Measurements from ENCODE around the gene COL8A2. TPM values are rescaled to one million over a fixed set of nuclear protein-coding genes. Genes with fewer than 3 reads are reported as not detected.

The COL8A2 gene
- total RNA-seq, 1 donor, result 1.9 TPM

DNA sequence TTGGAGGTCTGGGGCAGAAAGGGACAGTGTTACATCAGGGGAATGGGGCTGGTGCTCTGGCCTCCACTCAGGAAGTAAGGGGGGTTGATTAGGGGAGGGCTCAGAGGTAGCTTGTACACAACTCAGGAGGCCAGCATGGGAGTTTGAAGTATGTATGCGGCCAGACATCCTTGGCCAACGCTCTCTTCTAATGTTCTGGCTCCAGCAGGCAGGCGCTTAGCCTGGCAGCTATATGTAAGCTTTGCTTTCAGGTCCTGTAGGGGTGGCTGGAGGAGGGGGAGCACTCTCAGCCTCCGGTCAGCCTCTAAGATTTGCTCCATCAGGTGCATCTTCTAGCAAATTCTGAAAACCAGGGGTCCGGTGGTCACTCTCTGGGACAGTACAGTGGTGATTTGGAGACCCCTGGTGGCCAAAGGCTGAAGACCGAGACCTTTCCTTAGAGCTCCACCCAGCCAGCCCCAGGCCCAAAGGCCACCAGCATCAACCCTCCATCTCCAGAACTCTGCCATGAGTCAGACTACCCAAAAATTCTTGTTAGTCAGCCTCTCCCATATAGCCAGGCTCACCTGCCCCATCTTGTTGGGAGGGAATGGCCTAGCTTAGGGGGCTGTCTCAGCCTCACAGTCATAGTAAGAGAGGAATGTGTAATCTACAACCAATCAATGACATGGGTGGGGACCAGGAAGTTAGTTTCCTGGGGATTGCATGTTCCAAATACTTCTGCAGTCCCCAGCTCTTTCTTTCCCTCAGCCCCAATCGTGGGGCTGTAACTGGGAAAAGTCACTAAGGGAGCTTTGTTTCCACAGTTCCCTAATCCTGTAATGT is 9.7 kb upstream of the COL8A2 start:
- no peaks in the 10 kb centered on the region for H3K27me3 ChIP-seq (ENCODE audit: insufficient read depth, low read length)
- H3K4me3 ChIP-seq (ENCODE audit: low read length), result no peak overlapping the region
- H3K9me3 ChIP-seq (ENCODE audit: low read depth, low read length), result no peaks in the 10 kb centered on the region
- peaks cover 8% of the 10 kb centered on the region for H3K4me1 ChIP-seq (ENCODE audit: insufficient read depth, low read length)

DNA sequence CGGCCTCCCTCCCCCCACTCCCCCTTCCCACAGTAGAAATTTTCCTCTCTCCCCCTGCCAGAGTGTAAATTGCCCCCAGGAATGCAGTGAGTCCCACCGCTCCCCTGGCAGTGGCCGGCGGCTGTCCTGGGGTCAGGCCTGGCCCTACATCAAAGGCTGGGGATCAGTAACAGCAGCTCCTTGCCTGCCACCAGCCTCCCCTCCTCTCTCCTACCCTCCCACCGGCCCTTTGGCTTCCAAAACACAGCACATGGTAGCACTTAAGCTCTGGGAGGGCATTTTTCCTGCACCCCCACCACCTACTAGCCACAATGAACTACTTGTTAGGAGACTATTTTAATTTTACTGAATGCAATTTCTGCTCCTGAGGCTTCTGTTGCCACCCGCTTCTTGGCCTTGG is 9.0 kb upstream of the COL8A2 start:
- no peak overlapping the region for H3K4me3 ChIP-seq (ENCODE audit: low read length)
- H3K9me3 ChIP-seq (ENCODE audit: low read depth, low read length), result no peaks in the 10 kb centered on the region
- H3K4me1 ChIP-seq (ENCODE audit: insufficient read depth, low read length), result peaks cover 8% of the 10 kb centered on the region
- H3K27me3 ChIP-seq (ENCODE audit: insufficient read depth, low read length), result no peaks in the 10 kb centered on the region

DNA sequence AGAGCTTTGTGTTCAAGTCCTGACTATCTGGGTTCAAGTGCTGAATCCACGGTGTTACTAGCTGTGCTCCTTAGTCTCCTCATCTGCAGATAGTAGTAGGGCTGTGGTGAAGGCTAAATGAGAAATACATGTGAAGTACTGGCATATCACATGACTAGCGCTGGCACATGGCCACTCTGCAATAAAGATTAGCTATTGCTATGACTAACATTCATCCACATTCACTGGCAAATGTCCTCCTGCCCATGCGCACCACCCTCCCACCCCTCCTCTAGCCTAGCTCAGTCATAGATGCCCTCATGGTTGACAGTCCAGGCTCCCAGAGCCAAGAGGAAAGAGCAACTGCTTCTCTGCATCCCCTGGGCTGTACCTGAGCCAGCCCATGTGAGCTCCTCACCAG is 8.5 kb upstream of the COL8A2 start:
- no peaks in the 10 kb centered on the region for H3K9me3 ChIP-seq (ENCODE audit: low read depth, low read length)
- peaks cover 9% of the 10 kb centered on the region for H3K4me1 ChIP-seq (ENCODE audit: insufficient read depth, low read length)
- H3K27me3 ChIP-seq (ENCODE audit: insufficient read depth, low read length), result no peaks in the 10 kb centered on the region
- no peak overlapping the region for H3K4me3 ChIP-seq (ENCODE audit: low read length)

DNA sequence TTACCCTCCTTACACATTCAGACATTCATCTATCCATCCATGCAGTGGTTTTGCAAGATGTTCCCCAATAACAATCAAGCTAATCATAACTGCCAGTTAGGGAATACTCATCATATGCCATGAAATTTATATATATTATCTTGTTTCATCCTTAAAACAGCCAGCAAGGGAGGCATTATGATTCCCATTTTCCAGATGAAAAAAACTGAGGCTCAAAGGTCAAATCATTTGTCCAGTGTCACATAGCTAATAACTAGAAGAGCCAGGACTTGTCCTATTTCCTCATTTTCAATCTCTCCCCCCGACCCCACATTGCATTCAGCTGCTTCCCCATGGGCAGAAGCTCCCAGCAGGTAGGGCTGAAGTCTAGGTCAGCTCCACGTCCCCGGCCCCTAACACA is 7.0 kb upstream of the COL8A2 start:
- H3K27me3 ChIP-seq (ENCODE audit: insufficient read depth, low read length), result no peaks in the 10 kb centered on the region
- H3K4me1 ChIP-seq (ENCODE audit: insufficient read depth, low read length), result peaks cover 12% of the 10 kb centered on the region
- no peaks in the 10 kb centered on the region for H3K9me3 ChIP-seq (ENCODE audit: low read depth, low read length)
- no peak overlapping the region for H3K4me3 ChIP-seq (ENCODE audit: low read length)

DNA sequence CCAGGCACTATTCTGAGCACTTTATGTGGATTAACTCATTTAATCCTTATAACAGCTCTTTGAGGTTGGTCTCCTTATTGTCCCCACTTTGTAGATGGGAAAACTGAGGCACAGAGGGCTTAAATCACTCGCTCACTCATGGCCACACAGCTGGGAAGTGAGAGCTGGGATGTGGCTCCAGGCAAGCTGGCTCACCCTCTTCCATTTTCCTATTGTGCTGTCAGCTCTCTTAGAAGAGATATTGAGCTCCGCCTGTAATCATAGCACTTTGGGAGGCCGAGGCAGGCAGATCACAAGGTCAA is 3.8 kb upstream of the COL8A2 start:
- peaks cover 20% of the 10 kb centered on the region for H3K4me1 ChIP-seq (ENCODE audit: insufficient read depth, low read length)
- H3K4me3 ChIP-seq (ENCODE audit: low read length), result no peak overlapping the region

DNA sequence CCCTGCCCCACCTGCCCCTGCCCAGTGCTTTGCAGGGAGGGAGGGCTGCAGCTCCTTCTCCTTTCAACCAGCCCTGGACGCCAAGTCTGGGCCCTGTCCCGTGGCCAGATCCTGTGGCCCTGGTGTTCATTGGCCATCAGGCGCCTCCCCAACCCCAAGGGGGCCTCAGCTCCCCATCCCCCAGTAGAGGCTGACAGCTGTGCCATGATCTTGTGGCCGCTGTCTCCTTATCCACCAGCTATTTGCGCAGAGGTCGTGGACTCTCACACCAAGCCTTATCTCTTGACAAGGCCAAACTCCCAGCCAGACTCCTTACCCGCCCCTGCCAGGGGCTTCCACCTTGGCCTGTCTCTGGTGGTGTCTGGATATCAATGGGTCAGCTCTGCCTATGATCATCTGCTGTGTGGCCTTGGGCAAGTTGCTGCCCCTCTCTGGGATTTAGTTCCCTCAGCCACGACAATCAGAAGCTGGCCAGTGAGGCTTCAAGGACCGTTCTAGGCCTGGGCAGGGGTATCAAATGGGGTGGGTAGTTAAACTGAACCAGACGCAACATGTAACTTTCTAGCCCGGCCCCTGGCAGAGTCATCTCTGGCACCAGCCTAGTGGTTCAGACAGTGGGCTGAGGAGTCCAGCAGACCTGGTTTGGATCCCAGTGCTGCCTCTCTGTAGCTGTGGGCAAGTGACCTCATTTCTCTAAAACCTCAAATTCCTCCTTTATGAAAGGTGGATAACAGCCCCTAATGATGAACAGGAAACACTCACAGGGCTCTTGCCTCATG is 3.3 kb upstream of the COL8A2 start:
- no peaks in the 10 kb centered on the region for H3K9me3 ChIP-seq (ENCODE audit: low read depth, low read length)
- H3K4me1 ChIP-seq (ENCODE audit: insufficient read depth, low read length), result peaks cover 25% of the 10 kb centered on the region
- no peak overlapping the region for H3K4me3 ChIP-seq (ENCODE audit: low read length)
- peaks cover 3% of the 10 kb centered on the region for H3K27me3 ChIP-seq (ENCODE audit: insufficient read depth, low read length)

More for the DNA sequence above, 3.8 kb upstream of the COL8A2 start:
- peaks cover 3% of the 10 kb centered on the region for H3K27me3 ChIP-seq (ENCODE audit: insufficient read depth, low read length)
- H3K9me3 ChIP-seq (ENCODE audit: low read depth, low read length), result no peaks in the 10 kb centered on the region

DNA sequence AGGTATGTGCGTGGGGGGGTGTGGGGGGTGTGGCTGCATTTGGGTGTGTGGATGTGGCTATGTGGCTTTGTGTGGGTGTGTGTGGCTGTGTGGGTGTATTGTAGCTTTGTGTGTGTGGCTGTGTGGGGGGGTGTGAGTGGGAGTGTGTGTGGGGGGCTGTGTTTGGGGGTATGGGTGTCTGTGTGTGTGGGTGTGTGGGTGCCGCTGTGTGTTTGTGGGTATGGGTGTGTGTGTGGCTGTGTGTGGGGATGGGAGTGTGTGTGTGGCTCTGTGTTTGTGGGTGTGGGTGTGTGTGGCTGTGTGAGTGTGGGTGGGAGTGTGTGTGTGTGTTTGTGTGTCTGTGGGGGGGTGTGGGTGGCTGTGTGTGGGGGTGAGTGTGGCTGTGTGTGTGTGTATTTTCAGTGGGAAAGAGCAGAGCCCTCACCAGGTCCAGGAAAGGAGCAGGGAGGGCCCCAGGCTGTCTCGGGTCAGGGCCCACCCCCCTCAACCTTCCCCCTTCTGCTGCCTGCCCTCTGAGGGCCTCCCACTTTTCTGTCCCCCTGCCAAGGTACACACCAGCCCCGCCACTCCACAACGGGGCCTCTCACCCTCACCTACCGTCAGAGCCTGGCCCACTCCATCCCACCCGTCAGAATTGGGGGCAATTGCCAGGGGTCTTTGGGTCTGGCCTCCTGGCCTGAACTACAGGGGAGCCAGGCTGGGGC is 1.9 kb upstream of the COL8A2 start:
- H3K9me3 ChIP-seq (ENCODE audit: low read depth, low read length), result no peaks in the 10 kb centered on the region
- no peak overlapping the region for H3K4me3 ChIP-seq (ENCODE audit: low read length)
- peaks cover 3% of the 10 kb centered on the region for H3K27me3 ChIP-seq (ENCODE audit: insufficient read depth, low read length)
- H3K4me1 ChIP-seq (ENCODE audit: insufficient read depth, low read length), result peaks cover 39% of the 10 kb centered on the region

DNA sequence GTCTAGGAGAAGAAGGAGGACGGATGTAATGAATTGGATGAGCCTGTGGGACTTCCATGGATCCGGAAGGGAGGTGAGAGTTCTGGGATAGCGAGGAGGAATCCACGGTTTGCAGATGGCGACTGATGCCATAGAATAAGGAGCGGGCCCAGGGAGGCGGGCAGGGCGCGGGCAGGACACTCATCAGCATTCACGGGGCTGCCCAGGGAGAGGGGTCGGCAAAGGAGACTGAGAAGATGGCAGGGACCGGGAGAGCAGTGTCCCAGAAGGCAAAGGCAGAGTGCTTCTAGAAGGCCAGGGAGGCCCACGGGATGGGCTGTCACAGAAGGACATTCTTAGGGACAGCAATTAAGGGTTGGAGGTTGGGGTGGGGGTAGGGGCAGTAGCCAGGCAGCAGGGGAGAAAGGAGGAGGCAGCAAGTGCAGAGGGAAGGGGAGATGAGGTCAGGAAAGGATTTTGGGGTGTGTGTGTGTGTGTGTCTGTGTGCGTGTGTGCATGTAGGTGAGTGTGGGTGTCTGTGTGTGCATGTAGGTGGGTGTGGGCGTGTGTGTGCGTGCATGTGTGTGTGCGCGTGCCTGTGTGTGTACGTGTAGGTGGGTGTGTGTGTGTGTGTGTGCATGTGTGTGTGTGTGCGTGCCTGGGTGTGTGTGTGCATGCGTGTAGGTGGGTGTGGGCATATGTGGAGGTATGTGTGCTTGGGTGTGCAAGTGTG is 1.1 kb upstream of the COL8A2 start:
- Histone ChIP-seq H3K4me3 (ENCODE audit: low read length) (no peak overlapping the region), H3K4me1 (ENCODE audit: insufficient read depth, low read length) (peaks cover 43% of the 10 kb centered on the region), H3K9me3 (ENCODE audit: low read depth, low read length) (no peaks in the 10 kb centered on the region), H3K27me3 (ENCODE audit: insufficient read depth, low read length) (peaks cover 3% of the 10 kb centered on the region)

DNA sequence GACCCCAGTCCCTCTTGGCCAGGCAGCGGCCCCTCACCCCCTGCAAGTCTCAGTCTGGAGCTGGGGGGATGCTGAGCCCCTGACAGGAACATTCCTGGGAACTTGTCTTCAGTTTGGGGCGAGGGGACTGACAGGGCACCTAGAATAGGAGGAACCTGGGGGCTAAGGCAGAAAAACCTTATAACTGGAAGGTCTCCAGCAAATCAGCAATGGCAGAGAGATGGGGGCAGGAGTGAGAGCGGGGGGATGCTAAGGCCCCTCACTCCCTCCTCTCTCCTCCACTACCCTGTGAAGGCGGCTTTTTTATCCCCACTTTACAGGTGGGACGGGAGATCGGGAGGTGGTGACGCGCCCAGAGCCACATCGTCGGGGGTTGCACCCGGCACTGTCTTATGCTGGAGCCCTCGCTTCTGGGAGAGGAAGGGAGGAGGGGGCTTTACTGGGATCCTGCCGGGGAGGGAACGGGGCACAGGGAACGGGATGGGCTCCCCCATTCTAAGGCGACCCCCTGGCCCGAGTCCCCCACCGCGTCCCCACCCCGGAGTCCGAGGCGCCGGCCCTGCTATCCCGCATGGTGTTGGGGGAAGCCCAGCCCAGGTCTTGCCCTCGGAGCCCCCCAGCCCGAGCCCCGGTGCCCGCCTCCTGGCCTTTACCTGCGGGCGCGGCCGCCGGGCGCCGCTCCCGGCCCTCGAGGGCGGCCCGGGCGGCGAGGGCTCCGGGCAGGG is 456 bp downstream of the COL8A2 start:
- H3K9me3 ChIP-seq (ENCODE audit: low read depth, low read length), result no peaks in the 10 kb centered on the region
- no peak overlapping the region for H3K4me3 ChIP-seq (ENCODE audit: low read length)
- peaks cover 53% of the 10 kb centered on the region for H3K4me1 ChIP-seq (ENCODE audit: insufficient read depth, low read length)
- peaks cover 3% of the 10 kb centered on the region for H3K27me3 ChIP-seq (ENCODE audit: insufficient read depth, low read length)

DNA sequence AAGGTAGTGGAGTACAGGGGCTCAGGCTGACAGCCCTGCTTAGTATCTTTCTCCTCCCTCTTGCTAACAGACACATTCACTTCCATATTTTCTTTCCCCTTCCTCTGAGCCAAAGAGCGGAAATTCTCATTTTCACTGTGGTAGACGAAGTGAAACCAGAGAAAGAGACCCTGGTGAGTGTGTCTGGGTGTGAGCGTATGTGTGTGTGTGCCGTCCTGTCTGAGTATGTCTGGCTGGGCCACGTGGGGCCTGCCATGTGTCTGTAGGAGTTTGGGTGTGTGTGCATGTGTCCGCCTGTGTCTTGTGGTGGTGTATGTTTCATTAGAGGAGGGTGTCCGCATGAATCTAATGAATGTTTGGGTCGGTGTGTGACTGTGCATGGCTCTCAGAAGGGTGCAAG is 1.7 kb downstream of the COL8A2 start:
- H3K27me3 ChIP-seq (ENCODE audit: insufficient read depth, low read length), result peaks cover 3% of the 10 kb centered on the region
- no peaks in the 10 kb centered on the region for H3K9me3 ChIP-seq (ENCODE audit: low read depth, low read length)
- peaks cover 60% of the 10 kb centered on the region for H3K4me1 ChIP-seq (ENCODE audit: insufficient read depth, low read length)
- no peak overlapping the region for H3K4me3 ChIP-seq (ENCODE audit: low read length)

DNA sequence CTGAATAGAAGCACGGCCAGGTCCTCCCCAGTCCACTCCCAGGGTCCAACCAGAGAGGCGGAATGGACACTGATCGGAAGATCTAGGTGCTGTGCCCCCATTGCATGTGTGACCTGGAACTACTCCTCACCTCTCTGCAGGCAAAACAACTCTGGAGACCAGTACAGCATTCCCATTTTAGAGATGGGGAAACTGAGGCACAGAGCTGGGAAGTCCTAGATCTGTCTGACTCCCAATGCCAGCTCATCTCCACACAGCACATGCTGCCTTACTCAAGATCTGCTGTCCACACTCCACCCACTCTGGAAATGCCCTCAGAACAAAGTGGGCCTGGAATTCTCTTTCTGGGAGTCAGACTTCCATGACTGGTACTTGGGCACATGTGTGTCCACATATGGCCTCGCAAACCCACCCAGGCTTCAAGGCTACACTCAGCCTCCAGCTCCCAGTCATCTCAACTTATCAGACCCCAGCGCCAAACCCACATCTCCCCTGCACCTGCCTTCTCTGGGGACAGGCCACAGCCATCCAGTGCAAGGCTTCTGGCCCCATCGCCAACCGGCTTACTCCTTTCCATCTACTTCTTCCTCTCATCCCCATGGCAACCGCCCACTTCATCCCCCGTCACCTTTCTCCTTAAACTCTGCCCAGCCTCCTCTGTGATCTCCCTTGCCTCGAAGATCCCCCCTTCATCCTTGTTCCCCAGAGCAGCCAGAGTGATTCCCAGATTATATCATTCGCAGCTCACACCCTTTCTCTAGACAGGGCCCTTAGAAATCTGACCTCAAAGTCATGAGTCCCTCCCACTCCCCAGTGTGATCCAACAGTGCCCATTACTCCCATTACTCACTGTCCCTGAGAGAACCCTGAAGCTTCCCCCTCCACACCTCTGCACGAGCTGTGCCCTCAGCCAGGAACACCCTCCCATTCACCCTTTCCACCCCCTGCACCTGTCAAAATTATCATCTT is 2.7 kb downstream of the COL8A2 start:
- Histone ChIP-seq H3K4me1 (ENCODE audit: insufficient read depth, low read length) (peaks cover 58% of the 10 kb centered on the region), H3K9me3 (ENCODE audit: low read depth, low read length) (no peaks in the 10 kb centered on the region), H3K27me3 (ENCODE audit: insufficient read depth, low read length) (peaks cover 3% of the 10 kb centered on the region), H3K4me3 (ENCODE audit: low read length) (no peak overlapping the region)

DNA sequence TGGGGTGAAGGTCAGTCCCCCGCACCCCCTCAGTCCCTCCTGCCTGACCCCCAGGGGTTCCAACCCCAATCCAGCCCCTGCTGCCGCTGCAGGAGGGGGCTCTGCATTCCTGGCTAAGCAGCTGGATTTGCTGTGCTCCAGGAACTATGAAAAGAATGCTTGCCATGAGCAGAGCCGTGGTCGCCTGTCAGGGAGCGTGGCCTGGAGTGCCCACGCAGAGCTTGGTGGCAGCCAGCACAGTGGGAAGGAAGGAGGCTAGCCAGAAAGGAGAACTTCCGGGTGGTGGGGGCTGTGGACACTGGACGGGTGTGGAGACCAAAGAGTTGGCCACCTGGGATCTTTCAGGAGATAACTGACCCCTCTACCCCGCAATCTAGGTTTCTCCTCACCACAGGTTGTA is 5.6 kb downstream of the COL8A2 start:
- Histone ChIP-seq H3K4me3 (ENCODE audit: low read length) (no peak overlapping the region), H3K9me3 (ENCODE audit: low read depth, low read length) (no peaks in the 10 kb centered on the region), H3K4me1 (ENCODE audit: insufficient read depth, low read length) (peaks cover 65% of the 10 kb centered on the region), H3K27me3 (ENCODE audit: insufficient read depth, low read length) (no peaks in the 10 kb centered on the region)

DNA sequence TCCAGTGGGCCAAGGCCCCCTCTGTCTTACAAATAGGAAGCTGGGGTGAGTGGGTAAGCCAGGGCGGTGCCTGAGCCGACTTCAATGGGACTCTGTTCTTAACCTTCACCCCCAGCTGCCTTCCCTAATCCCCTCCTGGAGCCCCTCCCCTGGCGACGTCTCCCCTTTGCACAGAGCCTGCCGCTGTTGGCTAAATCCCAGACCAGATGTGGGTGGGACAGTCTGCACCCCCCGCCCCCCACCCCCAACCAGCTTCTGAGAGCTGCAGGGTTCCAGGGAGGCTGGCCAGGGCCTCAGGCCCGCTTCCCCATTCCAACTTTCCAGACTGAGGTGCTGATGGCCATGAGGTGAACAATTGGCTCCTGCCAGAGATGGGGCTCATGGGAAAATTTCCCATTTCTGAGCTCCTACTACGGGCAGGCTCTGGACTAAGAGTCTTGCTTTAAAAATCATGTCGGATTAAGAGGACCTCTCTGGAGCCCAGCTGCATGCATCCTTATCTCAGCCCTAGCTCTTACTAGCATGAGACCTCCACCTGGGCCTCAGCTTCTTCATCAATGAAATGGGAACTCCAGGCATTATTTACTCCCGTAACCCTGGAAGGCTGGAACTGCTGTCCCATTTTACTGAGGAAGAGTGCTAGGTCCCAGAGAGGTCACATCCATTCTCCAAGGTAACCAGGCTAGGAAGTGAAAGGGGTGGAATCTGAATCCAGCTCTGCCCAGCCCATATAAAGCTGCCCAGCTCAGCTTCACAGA is 6.4 kb downstream of the COL8A2 start:
- no peaks in the 10 kb centered on the region for H3K9me3 ChIP-seq (ENCODE audit: low read depth, low read length)
- no peaks in the 10 kb centered on the region for H3K27me3 ChIP-seq (ENCODE audit: insufficient read depth, low read length)
- H3K4me1 ChIP-seq (ENCODE audit: insufficient read depth, low read length), result peaks cover 56% of the 10 kb centered on the region
- H3K4me3 ChIP-seq (ENCODE audit: low read length), result no peak overlapping the region

Data from mononuclear cell (primary cell).